CD4-positive, alpha-beta memory T cell (primary cell): ENCODE measurements around the gene HFE. TPM values are rescaled to one million over a fixed set of nuclear protein-coding genes. Genes with fewer than 3 reads are reported as not detected.
"Not testable (repeated sequence)": the region's sequence is repeated elsewhere in the genome, so short reads cannot be mapped to it uniquely, and the experiment has no call there.

Experiments
- CTCF ChIA-PET: fragments of 350-600 bp; sonication (Branson Sonifier 250); formaldehyde crosslinking; loops from one replicate; lab custom pipeline; 2021; ENCODE audit warnings: inconsistent platforms; ENCODE audit not compliant: partially characterized antibody; lab: Charles Lee
- POLR2A ChIA-PET: fragments of 350-600 bp; sonication (Branson Sonifier 250); formaldehyde crosslinking; loops from one replicate; lab custom pipeline; 2021; ENCODE audit not compliant: partially characterized antibody; lab: Charles Lee
- DNase-seq, 5 donors: peaks; one replicate each; pipeline versions ENCODE4 v3.0.0 to v3.0.0-alpha.2; 2020 to 2022; ENCODE audit warnings: mixed read lengths in 1 of 5
- H3K27ac ChIP-seq: one replicate; pipeline ENCODE4 v1.7.0; 2013; ENCODE audit warnings: low read depth, low read length
- H3K27me3 ChIP-seq: 2 replicates; pipeline ENCODE4 v1.7.0; 2013; ENCODE audit warnings: mild to moderate bottlenecking, low read length, moderate library complexity; ENCODE audit not compliant: insufficient read depth
- H3K36me3 ChIP-seq: 2 replicates; pipeline ENCODE4 v1.7.0; 2013; ENCODE audit warnings: mild to moderate bottlenecking, low read length, moderate library complexity; ENCODE audit not compliant: insufficient read depth
- H3K4me1 ChIP-seq: 2 replicates; pipeline ENCODE4 v1.7.0; 2013; ENCODE audit warnings: mild to moderate bottlenecking, low read length, moderate library complexity; ENCODE audit not compliant: insufficient read depth
- H3K4me3 ChIP-seq, 2 donors: one replicate each; pipeline ENCODE4 v1.7.0; 2013; ENCODE audit warnings: low read length in 2 of 2, mild to moderate bottlenecking in 1 of 2
- H3K9me3 ChIP-seq, 2 donors: one replicate each; pipeline ENCODE4 v1.7.0; 2013; ENCODE audit warnings: low read length in 2 of 2, control low read depth in 1 of 2; ENCODE audit not compliant: control insufficient read depth in 1 of 2
- H3K27ac Mint-ChIP-seq, 7 donors: one replicate each; pipeline ENCODE4 v1.8.0; 2020 to 2021; ENCODE audit warnings: mixed read lengths in 7 of 7, mild to moderate bottlenecking in 6 of 7, inconsistent platforms in 3 of 7, moderate library complexity in 3 of 7
- H3K27me3 Mint-ChIP-seq, 2 donors: one replicate each; pipeline ENCODE4 v1.8.0; 2020 to 2021; ENCODE audit warnings: mixed read lengths in 2 of 2
- H3K36me3 Mint-ChIP-seq, 2 donors: one replicate each; pipeline ENCODE4 v1.8.0; 2020 to 2021; ENCODE audit warnings: mixed read lengths in 2 of 2, inconsistent platforms in 1 of 2, mild to moderate bottlenecking in 1 of 2
- H3K4me1 Mint-ChIP-seq, 4 donors: one replicate each; pipeline ENCODE4 v1.8.0; 2020 to 2021; ENCODE audit warnings: mixed read lengths in 4 of 4, mild to moderate bottlenecking in 1 of 4
- H3K4me3 Mint-ChIP-seq, 8 donors: one replicate each; pipeline ENCODE4 v1.8.0; 2020 to 2021; ENCODE audit warnings: mixed read lengths in 8 of 8, mild to moderate bottlenecking in 7 of 8, moderate library complexity in 6 of 8, inconsistent platforms in 3 of 8
- H3K9me3 Mint-ChIP-seq, 8 donors: one replicate each; pipeline ENCODE4 v1.8.0; 2020 to 2021; ENCODE audit warnings: mixed read lengths in 8 of 8, mild to moderate bottlenecking in 5 of 8, inconsistent platforms in 3 of 8, moderate library complexity in 1 of 8
- intact Hi-C: fragments of 100-400 bp; cut with micrococcal nuclease; formaldehyde crosslinking; loops from one replicate; pipeline ENCODE4 v1.15.1; 2023
- polyA plus RNA-seq, 2 donors: library from polyadenylated mRNA; unstranded; fragments of 300-500 nt; fragmentation: Illumina TruSeq; gene quantifications; one replicate each; pipeline ENCODE4 v1.2.3, GENCODE V29; 2021
- total RNA-seq, 2 experiments: library from RNA; stranded (reverse); gene quantifications; one replicate each; pipeline ENCODE4 v1.2.3, GENCODE V29; 2021

The HFE gene
- total and polyA plus RNA-seq, 4 experiments from 2014 or later, result 3.4 to 4.2 (median 3.9) TPM

DNA sequence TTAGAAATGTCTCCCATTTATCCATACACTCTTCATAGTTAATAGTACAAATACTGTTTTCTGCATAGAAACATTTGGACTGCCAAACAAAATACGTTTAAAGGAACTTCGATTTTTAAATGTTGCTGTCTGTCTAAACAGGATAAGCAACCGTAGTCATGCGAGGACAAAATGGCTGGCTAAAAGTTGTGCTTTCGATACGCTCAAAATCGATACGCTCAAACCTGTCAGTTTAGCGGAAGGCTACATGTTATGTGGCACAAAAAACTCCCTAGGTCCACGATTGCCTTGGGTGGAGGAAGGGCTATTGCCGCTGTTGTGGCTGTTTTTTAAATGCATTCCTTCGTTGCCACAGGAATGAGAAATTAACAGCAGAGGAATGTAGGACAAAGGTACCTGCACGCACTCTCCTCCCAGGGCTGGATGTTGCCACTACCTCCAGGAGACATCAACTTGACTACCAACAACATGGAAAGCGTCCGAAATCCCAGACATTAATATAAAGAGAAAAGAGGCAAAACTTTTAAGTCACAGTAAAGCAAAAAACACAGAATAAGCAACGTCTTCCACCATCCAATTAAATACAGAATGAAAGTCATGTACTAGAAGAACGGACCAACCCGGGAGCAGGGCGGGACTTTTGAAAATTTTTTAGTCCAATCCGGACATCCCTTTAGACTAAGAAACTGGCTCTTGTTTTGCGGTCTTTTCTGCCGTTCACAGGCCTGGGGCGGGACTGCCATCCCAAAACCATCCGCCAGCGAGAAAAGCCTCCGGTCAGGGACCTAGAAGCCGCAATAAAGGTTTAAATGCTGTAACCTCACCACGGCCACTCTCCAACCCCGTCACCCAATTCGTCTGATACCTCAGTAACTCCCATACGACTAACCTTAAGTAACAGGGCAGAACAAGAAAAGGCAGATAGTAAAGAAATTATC lies 32.2 kb upstream of the HFE start:
- Histone ChIP-seq H3K27me3 (no peaks in the 10 kb centered on the region), H3K36me3 (no peaks in the 10 kb centered on the region), H3K4me1 (peaks cover 24% of the 10 kb centered on the region), H3K9me3 (no peaks in the 10 kb centered on the region), H3K4me3 (peak overlapping the region; percentile 67 to 78), H3K27ac (peak overlapping the region; percentile 84)
- Mint-ChIP-seq H3K36me3 (peaks cover 0 to 11% of the 10 kb centered on the region in 2 donors), H3K27me3 (no peaks in the 10 kb centered on the region), H3K27ac (peak overlapping the region; percentile 91 to 98 (median 98)), H3K9me3 (peaks cover 0 to 5% (median 0%) of the 10 kb centered on the region in 8 donors), H3K4me1 (peaks cover 7 to 34% (median 15%) of the 10 kb centered on the region in 4 donors), H3K4me3 (peak overlapping the region; percentile 93 to 96 (median 94))
- CTCF ChIA-PET, result interaction anchor here (0.6 to 16.7 kb wide), 6 partner anchors 9 to 44 kb away, joined by 3 to 533 read pairs (median 10); a partner anchor contains a TSS
- intact Hi-C loops, result loop anchor here (1.0 to 10.0 kb wide), 3 partner anchors 22 to 480 kb away; partner anchors contain the start of gene HMGN4
- POLR2A ChIA-PET, result interaction anchor here (0.7 to 11.5 kb wide), 37 partner anchors 10 to 1838 kb away, joined by 3 to 422 read pairs (median 5); partner anchors contain the start of genes HFE, HMGN4 and TRIM38
- peak; percentile 89 to 96 (median 91) for DNase-seq

GRCh38 chr6:26055719-26056582 lies 31.3 kb upstream of the HFE start:
- peak; percentile 83 to 90 (median 88) for DNase-seq
- Mint-ChIP-seq H3K27ac (peak overlapping the region; percentile 91 to 98 (median 98)), H3K27me3 (no peaks in the 10 kb centered on the region), H3K4me3 (peak overlapping the region; percentile 93 to 96 (median 94)), H3K36me3 (peaks cover 0 to 11% of the 10 kb centered on the region in 2 donors), H3K9me3 (peaks cover 0 to 5% (median 0%) of the 10 kb centered on the region in 8 donors), H3K4me1 (peaks cover 7 to 34% (median 15%) of the 10 kb centered on the region in 4 donors)
- CTCF ChIA-PET, result interaction anchor here (1.0 to 16.7 kb wide), 5 partner anchors 10 to 43 kb away, joined by 4 to 533 read pairs (median 16); a partner anchor contains a TSS
- H3K27ac ChIP-seq, result peak overlapping the region; percentile 84
- H3K36me3 ChIP-seq, result no peaks in the 10 kb centered on the region
- peaks cover 24% of the 10 kb centered on the region for H3K4me1 ChIP-seq
- no peaks in the 10 kb centered on the region for H3K9me3 ChIP-seq
- no peaks in the 10 kb centered on the region for H3K27me3 ChIP-seq
- intact Hi-C loops, result loop anchor here (1.0 to 10.0 kb wide), 7 partner anchors 13 to 479 kb away; partner anchors contain the start of gene HMGN4
- POLR2A ChIA-PET, result interaction anchor here (0.6 to 11.5 kb wide), 43 partner anchors 10 to 1837 kb away, joined by 3 to 422 read pairs (median 5); partner anchors contain the start of genes HFE, HMGN4 and TRIM38
- peak overlapping the region; percentile 67 to 78 for H3K4me3 ChIP-seq

DNA sequence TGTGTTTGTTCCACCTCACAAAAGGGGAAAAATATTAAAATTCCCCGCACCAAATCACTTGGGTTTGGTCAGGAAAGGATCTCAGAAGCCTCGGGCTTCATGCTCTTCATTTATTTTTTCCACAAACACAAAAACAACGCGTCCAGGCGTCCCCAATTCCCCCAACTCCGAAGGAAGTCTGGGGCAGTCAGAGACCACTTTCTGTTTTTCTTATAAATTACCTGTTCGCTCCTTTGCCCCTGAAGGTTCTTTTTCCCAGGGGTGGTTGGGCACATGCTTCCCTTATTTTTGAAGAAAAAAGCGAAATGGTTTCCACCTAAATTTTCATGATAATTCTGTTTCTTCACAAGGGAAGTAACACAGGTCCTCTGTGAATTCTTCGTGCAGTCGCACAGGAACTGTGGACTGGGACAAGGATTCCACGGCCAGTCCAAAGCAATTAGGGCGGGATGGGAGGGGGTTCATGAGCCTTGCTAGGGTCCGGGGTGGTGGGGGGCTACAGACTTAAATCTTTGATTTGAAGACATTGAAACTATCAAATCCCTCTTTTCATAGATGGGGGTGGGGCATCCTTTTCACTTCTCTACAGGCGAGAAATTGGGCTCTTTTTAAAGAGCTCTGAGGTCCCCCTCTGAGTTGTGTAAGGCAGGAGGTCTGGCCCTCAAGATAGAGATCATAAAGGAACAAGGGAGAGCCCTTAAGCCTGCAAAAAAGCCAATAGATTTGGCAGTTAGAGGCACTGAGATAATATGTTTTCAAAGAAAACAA lies 30.5 kb upstream of the HFE start:
- peak overlapping the region; percentile 91 to 98 (median 98) for H3K27ac Mint-ChIP-seq
- ChIA-PET POLR2A (interaction anchor here (0.6 to 11.5 kb wide), 41 partner anchors 9 to 1836 kb away, joined by 3 to 422 read pairs (median 5); partner anchors contain the start of genes HFE, HMGN4 and TRIM38), CTCF (interaction anchor here (0.9 to 16.7 kb wide), 6 partner anchors 10 to 42 kb away, joined by 3 to 533 read pairs (median 10); a partner anchor contains a TSS)
- Histone ChIP-seq H3K9me3 (no peaks in the 10 kb centered on the region), H3K27me3 (no peaks in the 10 kb centered on the region), H3K36me3 (no peaks in the 10 kb centered on the region), H3K27ac (peak overlapping the region; percentile 84), H3K4me1 (peaks cover 24% of the 10 kb centered on the region), H3K4me3 (peak overlapping the region; percentile 9 to 78)
- intact Hi-C loops, result loop anchor here (1.0 to 10.0 kb wide), 6 partner anchors 13 to 478 kb away; partner anchors contain the start of gene HMGN4
- H3K36me3 Mint-ChIP-seq, result peaks cover 0 to 11% of the 10 kb centered on the region in 2 donors
- no peaks in the 10 kb centered on the region for H3K27me3 Mint-ChIP-seq
- H3K9me3 Mint-ChIP-seq, result peaks cover 0 to 5% (median 0%) of the 10 kb centered on the region in 8 donors
- H3K4me1 Mint-ChIP-seq, result peaks cover 7 to 34% (median 15%) of the 10 kb centered on the region in 4 donors
- DNase-seq, result no peak
- peak overlapping the region; percentile 93 to 96 (median 94) for H3K4me3 Mint-ChIP-seq

GRCh38 chr6:26057899-26058298 lies 29.3 kb upstream of the HFE start:
- no peak overlapping the region for H3K27ac Mint-ChIP-seq
- intact Hi-C loops, result loop anchor here (2.0 to 10.0 kb wide), 2 partner anchors 45 to 477 kb away; partner anchors contain the start of gene HMGN4
- H3K4me3 Mint-ChIP-seq, result peak overlapping the region in 1 of 8 donors; percentile 55
- peaks cover 0 to 11% of the 10 kb centered on the region in 2 donors for H3K36me3 Mint-ChIP-seq
- Histone ChIP-seq H3K36me3 (no peaks in the 10 kb centered on the region), H3K27me3 (no peaks in the 10 kb centered on the region), H3K27ac (no peak overlapping the region), H3K4me1 (peaks cover 24% of the 10 kb centered on the region), H3K9me3 (no peaks in the 10 kb centered on the region), H3K4me3 (no peak overlapping the region)
- ChIA-PET CTCF (interaction anchor here (0.9 to 16.7 kb wide), 4 partner anchors 11 to 41 kb away, joined by 3 to 533 read pairs (median 10); a partner anchor contains a TSS), POLR2A (interaction anchor here (1.1 to 11.5 kb wide), 11 partner anchors 13 to 1076 kb away, joined by 3 to 422 read pairs (median 69); partner anchors contain the start of gene HFE)
- no peaks in the 10 kb centered on the region for H3K27me3 Mint-ChIP-seq
- peaks cover 7 to 34% (median 15%) of the 10 kb centered on the region in 4 donors for H3K4me1 Mint-ChIP-seq
- H3K9me3 Mint-ChIP-seq, result peaks cover 0 to 5% (median 0%) of the 10 kb centered on the region in 8 donors
- DNase-seq, result no peak

DNA sequence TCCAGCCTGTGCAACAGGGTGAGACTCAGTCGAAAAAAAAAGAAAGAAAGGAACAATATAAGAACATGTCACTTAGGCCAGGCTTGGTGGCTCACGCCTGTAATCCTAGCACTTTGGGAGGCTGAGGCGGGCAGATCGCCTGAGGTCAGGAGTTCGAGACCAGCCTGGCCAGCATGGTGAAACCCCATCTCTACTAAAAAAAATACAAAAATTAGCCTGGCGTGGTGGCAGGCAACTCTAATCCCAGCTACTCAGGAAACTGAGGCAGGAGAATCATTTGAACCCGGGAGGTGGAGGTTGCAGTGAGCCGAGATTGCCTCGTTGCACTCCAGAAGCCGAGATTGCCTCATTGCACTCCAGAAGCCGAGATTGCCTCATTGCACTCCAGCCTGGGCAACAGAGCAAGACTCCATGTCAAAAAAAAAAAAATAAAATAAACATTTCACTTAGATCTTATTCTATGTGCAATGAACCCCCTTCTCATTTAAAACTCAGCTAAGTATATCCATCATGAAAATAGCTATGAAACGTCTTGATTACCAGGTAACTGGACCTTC lies 28.7 kb upstream of the HFE start:
- H3K36me3 ChIP-seq, H3K27ac Mint-ChIP-seq, H3K4me3 ChIP-seq, H3K9me3 Mint-ChIP-seq, H3K27ac ChIP-seq, H3K27me3 ChIP-seq, H3K4me3 Mint-ChIP-seq, DNase-seq, H3K9me3 ChIP-seq, H3K27me3 Mint-ChIP-seq: not testable (repeated sequence)
- H3K4me1 ChIP-seq, result peaks cover 20% of the 10 kb centered on the region
- ChIA-PET POLR2A (interaction anchor here (0.6 to 11.5 kb wide), 10 partner anchors 14 to 227 kb away, joined by 3 to 413 read pairs (median 64); partner anchors contain the start of gene HFE), CTCF (interaction anchor here (0.9 to 16.7 kb wide), 5 partner anchors 13 to 65 kb away, joined by 3 to 533 read pairs (median 3); a partner anchor contains a TSS)
- peaks cover 0 to 11% of the 10 kb centered on the region in 2 donors for H3K36me3 Mint-ChIP-seq
- intact Hi-C loops, result loop anchor here (10.0 kb wide), 1 partner anchor 476 kb away; the partner anchor contains the start of gene HMGN4
- peaks cover 7 to 34% (median 15%) of the 10 kb centered on the region in 4 donors for H3K4me1 Mint-ChIP-seq
